HEK293 (cell line): ENCODE measurements around the gene C1QTNF1.

ENCODE experiments used
- CTCF ChIA-PET: fragments of 350-600 bp; formaldehyde crosslinking; extraction: SDS; loops from one replicate; lab custom pipeline; 2021; ENCODE audit warnings: antibody characterized with exemption; lab: Yijun Ruan, JAX
- POLR2A ChIA-PET: fragments of 300-600 bp; formaldehyde crosslinking; extraction: SDS; loops from one replicate; lab custom pipeline; 2020; ENCODE audit warnings: antibody characterized with exemption, inconsistent platforms; lab: Yijun Ruan, JAX
- H3K27ac ChIP-seq: fragments of 200-500 bp; sonication (Bioruptor generic); 2 replicates; pipeline ENCODE4 v1.5.1; 2014; ENCODE audit warnings: low read depth, low read length, control low read depth, inconsistent platforms; ENCODE audit errors: extremely low read depth
- H3K36me3 ChIP-seq, 2 experiments: fragments of 200-500 bp in 1 of 2; sonication (Bioruptor generic) in 1 of 2; 1 replicate in 1 of 2; 2 replicates in 1 of 2; pipeline ENCODE4 v1.5.1; 2014 to 2017; ENCODE audit warnings: inconsistent platforms in 2 of 2, low read length in 2 of 2; ENCODE audit not compliant: control insufficient read depth in 2 of 2, insufficient read depth in 1 of 2
- H3K4me1 ChIP-seq: fragments of 200-500 bp; sonication (Bioruptor generic); 2 replicates; pipeline ENCODE4 v1.5.1; 2014; ENCODE audit warnings: mild to moderate bottlenecking, low read length, inconsistent platforms; ENCODE audit not compliant: control insufficient read depth, insufficient read depth
- H3K4me3 ChIP-seq: 2 replicates; pipeline ENCODE4 v1.5.1; 2011; ENCODE audit warnings: low read depth, mild to moderate bottlenecking, control low read depth, low read length, moderate library complexity
- H3K9me3 ChIP-seq: fragments of 200-500 bp; sonication (Bioruptor generic); 2 replicates; pipeline ENCODE4 v1.5.1; 2014; ENCODE audit warnings: low read depth, low read length, inconsistent platforms; ENCODE audit not compliant: control insufficient read depth, insufficient read depth
- GLI4 ChIP-seq: fragments of 450-650 bp; formaldehyde crosslinking; IDR thresholded peaks from 2 replicates; pipeline ENCODE4 v1.5.1; 2016; ENCODE audit warnings: missing biosample characterization, missing genetic modification characterization
- GLIS1 ChIP-seq: fragments of 450-650 bp; formaldehyde crosslinking; IDR thresholded peaks from 2 replicates; pipeline ENCODE4 v1.5.1; 2016; ENCODE audit warnings: missing biosample characterization, missing genetic modification characterization
- KLF17 ChIP-seq: fragments of 450-650 bp; formaldehyde crosslinking; IDR thresholded peaks from 2 replicates; pipeline ENCODE4 v1.5.1; 2016; ENCODE audit warnings: missing biosample characterization, missing genetic modification characterization
- PBX3 ChIP-seq: sonication (generic); formaldehyde crosslinking; IDR thresholded peaks from 2 replicates; pipeline ENCODE4 v1.8.1; 2022; ENCODE audit warnings: mild to moderate bottlenecking, moderate library complexity, missing genetic modification reagents
- WT1 ChIP-seq: fragments of 450-650 bp; formaldehyde crosslinking; IDR thresholded peaks from 2 replicates; pipeline ENCODE4 v1.5.1; 2016; ENCODE audit warnings: missing biosample characterization, missing genetic modification characterization
- ZBTB48 ChIP-seq: fragments of 450-650 bp; formaldehyde crosslinking; IDR thresholded peaks from 2 replicates; pipeline ENCODE4 v1.5.1; 2016; ENCODE audit warnings: missing biosample characterization, missing genetic modification characterization
- ZIC2 ChIP-seq: fragments of 450-650 bp; formaldehyde crosslinking; IDR thresholded peaks from 2 replicates; pipeline ENCODE4 v1.5.1; 2016; ENCODE audit warnings: missing biosample characterization, missing genetic modification characterization
- ZNF112 ChIP-seq: fragments of 450-650 bp; formaldehyde crosslinking; IDR thresholded peaks from 2 replicates; pipeline ENCODE4 v1.5.0; 2017; ENCODE audit warnings: missing biosample characterization, missing genetic modification characterization
- ZNF148 ChIP-seq: fragments of 450-650 bp; formaldehyde crosslinking; IDR thresholded peaks from 2 replicates; pipeline ENCODE4 v1.5.0; 2017; ENCODE audit warnings: missing biosample characterization, missing genetic modification characterization, borderline replicate concordance
- ZNF175 ChIP-seq: fragments of 450-650 bp; formaldehyde crosslinking; IDR thresholded peaks from 2 replicates; pipeline ENCODE4 v1.5.1; 2016; ENCODE audit warnings: missing biosample characterization, missing genetic modification characterization
- ZNF280C ChIP-seq: fragments of 450-650 bp; formaldehyde crosslinking; IDR thresholded peaks from 2 replicates; pipeline ENCODE4 v1.5.1; 2016; ENCODE audit warnings: missing biosample characterization, missing genetic modification characterization
- ZNF37A ChIP-seq: fragments of 450-650 bp; IDR thresholded peaks from 2 replicates; pipeline ENCODE4 v1.5.1; 2018; ENCODE audit warnings: missing biosample characterization, missing genetic modification characterization
- ZNF510 ChIP-seq: fragments of 450-650 bp; formaldehyde crosslinking; IDR thresholded peaks from 2 replicates; pipeline ENCODE4 v1.5.1; 2018; ENCODE audit warnings: mild to moderate bottlenecking, missing genetic modification characterization, missing biosample characterization; ENCODE audit not compliant: insufficient replicate concordance
- ZNF518A ChIP-seq: fragments of 450-650 bp; formaldehyde crosslinking; conservative IDR thresholded peaks from 2 replicates; pipeline ENCODE4 v1.5.1; 2016; ENCODE audit warnings: low read depth, missing biosample characterization, missing genetic modification characterization
- ZNF600 ChIP-seq: fragments of 450-650 bp; formaldehyde crosslinking; IDR thresholded peaks from 2 replicates; pipeline ENCODE4 v1.5.1; 2016; ENCODE audit warnings: missing biosample characterization, missing genetic modification characterization
- ZNF701 ChIP-seq: fragments of 450-650 bp; formaldehyde crosslinking; IDR thresholded peaks from 2 replicates; pipeline ENCODE4 v1.5.1; 2016; ENCODE audit warnings: missing biosample characterization, missing genetic modification characterization

The C1QTNF1 gene

GRCh38 chr17:79003661-79004411 is 20.1 kb upstream of the C1QTNF1 start:
- Histone ChIP-seq H3K9me3 (no peaks in the 10 kb centered on the region), H3K36me3 (peaks cover 0 to 55% of the 10 kb centered on the region in 2 experiments; a peak in 2 of 3 replicates), H3K4me3 (no peak overlapping the region), H3K4me1 (peaks cover 13% of the 10 kb centered on the region), H3K27ac (no peak overlapping the region)
- POLR2A ChIA-PET = no interaction called here
- TF ChIP-seq WT1 (tag by site-specific recombination) (peak; percentile 80), GLIS1 (tag by site-specific recombination) (peak; percentile 71), ZNF518A (tag by site-specific recombination) (no peak), ZNF510 (tag by site-specific recombination) (no peak), ZNF37A (tag by site-specific recombination) (no peak), ZNF112 (no peak), ZNF280C (tag by site-specific recombination) (no peak), ZNF701 (tag by site-specific recombination) (0 out of 2 replicates have a peak, but pooled peaks have one; percentile 19), ZNF148 (no peak), ZNF175 (tag by site-specific recombination) (no peak), KLF17 (tag by site-specific recombination) (peak; percentile 64; the same call in 1 of the 2 replicates), GLI4 (tag by site-specific recombination) (no peak), ZBTB48 (peak; percentile 92), PBX3 (CRISPR knock-in tag) (no peak), ZNF600 (tag by site-specific recombination) (no peak), ZIC2 (peak; percentile 88)
- CTCF ChIA-PET = interaction anchor here (0.6 to 2.2 kb wide), 6 partner anchors 9 to 1660 kb away, joined by 3 to 13 read pairs (median 3); no protein-coding TSS in a partner anchor
